SK-N-SH (cell line): ENCODE data around the gene FNDC3B.

Source experiments
- EP300 ChIP-seq, 2 experiments: IDR thresholded peaks; 2 replicates each; pipeline versions ENCODE4 v1.4.0 to v1.6.1; 2012; ENCODE audit warnings: borderline replicate concordance in 1 of 2, low read depth in 1 of 2, low read length in 1 of 2
- EZH2phosphoT487 ChIP-seq: fragments of 200-600 bp; sonication (generic); IDR thresholded peaks from 2 replicates; pipeline ENCODE4 v1.6.1; 2017; ENCODE audit warnings: low read depth, mixed run types, mild to moderate bottlenecking, antibody characterized with exemption, moderate library complexity, borderline replicate concordance
- GABPA ChIP-seq: IDR thresholded peaks from 2 replicates; pipeline ENCODE4 v1.4.0; 2012; ENCODE audit warnings: low read depth, mild to moderate bottlenecking
- GATA2 ChIP-seq: sonication (generic); formaldehyde crosslinking; IDR thresholded peaks from 2 replicates; pipeline ENCODE4 v1.5.0; 2020; ENCODE audit warnings: mild to moderate bottlenecking, missing genetic modification reagents
- SIN3A ChIP-seq: IDR thresholded peaks from 2 replicates; pipeline ENCODE4 v1.6.1; 2012; ENCODE audit warnings: low read depth, mild to moderate bottlenecking, low read length, moderate library complexity, borderline replicate concordance
- TAF1 ChIP-seq: IDR thresholded peaks from 2 replicates; pipeline ENCODE4 v1.6.1; 2012; ENCODE audit warnings: low read depth, mild to moderate bottlenecking, low read length, moderate library complexity, borderline replicate concordance
- YY1 ChIP-seq: IDR thresholded peaks from 2 replicates; pipeline ENCODE4 v1.4.0; 2012; ENCODE audit warnings: low read depth, mild to moderate bottlenecking
- TF ChIP-seq, protein P1 (sequence below): fragments of 200-600 bp; sonication (generic); IDR thresholded peaks from 2 replicates; pipeline ENCODE4 v1.6.1; 2017; ENCODE audit warnings: antibody characterized with exemption, mild to moderate bottlenecking, moderate library complexity
- TF ChIP-seq, protein P2 (sequence below): fragments of 150-350 bp; IDR thresholded peaks from 2 replicates; pipeline ENCODE4 v1.6.1; 2017; ENCODE audit warnings: antibody characterized with exemption, low read length, low read depth, borderline replicate concordance

DNA sequence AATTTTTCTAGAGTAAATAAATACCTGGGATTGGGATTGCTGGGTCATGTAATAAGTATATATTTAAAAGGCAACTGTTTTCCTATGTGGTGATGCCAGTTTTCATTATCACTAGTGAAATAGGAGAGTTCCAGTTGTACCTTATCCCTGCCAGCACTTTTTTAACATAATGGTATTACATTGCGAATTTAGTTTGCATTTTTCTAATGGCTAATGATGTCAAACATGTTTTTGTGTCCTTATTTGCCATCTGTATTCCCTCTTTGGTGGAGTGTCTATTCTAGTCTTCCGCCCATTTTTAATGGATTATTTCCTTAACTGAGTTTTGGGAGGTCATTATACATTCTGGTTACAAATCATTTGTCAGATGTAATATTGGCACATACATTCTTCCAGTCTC is 320.6 kb downstream of the FNDC3B start:
- TF ChIP-seq EP300 (IDR thresholded peaks at IDR 0.05; ENCODE audit: borderline replicate concordance in 1 of 2, low read depth in 1 of 2, low read length in 1 of 2) = no peak
- no peak for TF ChIP-seq GABPA
- TF ChIP-seq TAF1 = no peak
- TF ChIP-seq, protein P1, sequence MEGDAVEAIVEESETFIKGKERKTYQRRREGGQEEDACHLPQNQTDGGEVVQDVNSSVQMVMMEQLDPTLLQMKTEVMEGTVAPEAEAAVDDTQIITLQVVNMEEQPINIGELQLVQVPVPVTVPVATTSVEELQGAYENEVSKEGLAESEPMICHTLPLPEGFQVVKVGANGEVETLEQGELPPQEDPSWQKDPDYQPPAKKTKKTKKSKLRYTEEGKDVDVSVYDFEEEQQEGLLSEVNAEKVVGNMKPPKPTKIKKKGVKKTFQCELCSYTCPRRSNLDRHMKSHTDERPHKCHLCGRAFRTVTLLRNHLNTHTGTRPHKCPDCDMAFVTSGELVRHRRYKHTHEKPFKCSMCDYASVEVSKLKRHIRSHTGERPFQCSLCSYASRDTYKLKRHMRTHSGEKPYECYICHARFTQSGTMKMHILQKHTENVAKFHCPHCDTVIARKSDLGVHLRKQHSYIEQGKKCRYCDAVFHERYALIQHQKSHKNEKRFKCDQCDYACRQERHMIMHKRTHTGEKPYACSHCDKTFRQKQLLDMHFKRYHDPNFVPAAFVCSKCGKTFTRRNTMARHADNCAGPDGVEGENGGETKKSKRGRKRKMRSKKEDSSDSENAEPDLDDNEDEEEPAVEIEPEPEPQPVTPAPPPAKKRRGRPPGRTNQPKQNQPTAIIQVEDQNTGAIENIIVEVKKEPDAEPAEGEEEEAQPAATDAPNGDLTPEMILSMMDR = no peak
- no peak for TF ChIP-seq EZH2phosphoT487
- no peak for TF ChIP-seq SIN3A
- no peak for TF ChIP-seq GATA2 (CRISPR knock-in tag)
- TF ChIP-seq YY1 = no peak
- TF ChIP-seq, protein P2, sequence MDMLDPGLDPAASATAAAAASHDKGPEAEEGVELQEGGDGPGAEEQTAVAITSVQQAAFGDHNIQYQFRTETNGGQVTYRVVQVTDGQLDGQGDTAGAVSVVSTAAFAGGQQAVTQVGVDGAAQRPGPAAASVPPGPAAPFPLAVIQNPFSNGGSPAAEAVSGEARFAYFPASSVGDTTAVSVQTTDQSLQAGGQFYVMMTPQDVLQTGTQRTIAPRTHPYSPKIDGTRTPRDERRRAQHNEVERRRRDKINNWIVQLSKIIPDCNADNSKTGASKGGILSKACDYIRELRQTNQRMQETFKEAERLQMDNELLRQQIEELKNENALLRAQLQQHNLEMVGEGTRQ = no peak
